Measurements from ENCODE around the gene ITGA2B.
A peak's percentile ranks its signal among the peaks of the same experiment; 100 is the strongest.
"Not testable (repeated sequence)": the region's sequence is repeated elsewhere in the genome, so short reads cannot be mapped to it uniquely, and the experiment has no call there.

The ITGA2B gene

DNA sequence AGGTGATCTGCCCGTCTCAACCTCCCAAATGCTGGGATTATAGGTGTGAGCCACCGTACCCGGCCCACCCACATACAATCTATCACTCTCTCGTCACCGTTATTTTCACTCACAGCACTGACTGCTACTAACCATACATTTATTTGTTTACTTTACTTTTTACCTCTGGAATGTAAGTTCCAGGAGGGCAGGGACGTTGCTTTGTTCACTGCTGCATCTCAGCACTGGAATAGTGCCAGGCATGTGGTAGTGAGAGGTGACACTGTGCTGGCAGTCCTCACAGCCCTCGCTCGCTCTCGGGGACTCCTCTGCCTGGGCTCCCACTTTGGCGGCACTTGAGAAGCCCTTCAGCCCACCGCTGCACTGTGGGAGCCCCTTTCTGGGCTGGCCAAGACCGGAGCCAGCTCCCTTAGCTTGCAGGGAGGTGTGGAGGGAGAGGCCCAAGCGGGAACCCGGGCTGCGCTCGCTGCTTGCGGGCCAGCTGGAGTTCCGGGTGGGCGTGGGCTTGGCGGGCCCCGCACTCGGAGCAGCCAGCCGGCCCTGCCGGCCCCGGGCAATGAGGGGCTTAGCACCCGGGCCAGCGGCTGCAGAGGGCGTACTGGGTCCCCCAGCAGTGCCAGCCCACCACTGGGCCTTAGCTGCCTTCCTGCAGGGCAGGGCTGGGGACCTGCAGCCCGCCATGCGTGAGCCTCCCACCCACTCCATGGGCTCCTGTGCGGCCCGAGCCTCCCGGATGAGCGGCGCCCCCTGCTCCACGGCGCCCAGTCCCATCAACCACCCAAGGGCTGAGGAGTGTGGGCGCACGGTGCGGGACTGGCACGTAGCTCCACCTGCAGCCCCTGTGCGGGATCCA is 20.8 kb downstream of the ITGA2B start:
- not testable (repeated sequence) for DNase-seq

DNA sequence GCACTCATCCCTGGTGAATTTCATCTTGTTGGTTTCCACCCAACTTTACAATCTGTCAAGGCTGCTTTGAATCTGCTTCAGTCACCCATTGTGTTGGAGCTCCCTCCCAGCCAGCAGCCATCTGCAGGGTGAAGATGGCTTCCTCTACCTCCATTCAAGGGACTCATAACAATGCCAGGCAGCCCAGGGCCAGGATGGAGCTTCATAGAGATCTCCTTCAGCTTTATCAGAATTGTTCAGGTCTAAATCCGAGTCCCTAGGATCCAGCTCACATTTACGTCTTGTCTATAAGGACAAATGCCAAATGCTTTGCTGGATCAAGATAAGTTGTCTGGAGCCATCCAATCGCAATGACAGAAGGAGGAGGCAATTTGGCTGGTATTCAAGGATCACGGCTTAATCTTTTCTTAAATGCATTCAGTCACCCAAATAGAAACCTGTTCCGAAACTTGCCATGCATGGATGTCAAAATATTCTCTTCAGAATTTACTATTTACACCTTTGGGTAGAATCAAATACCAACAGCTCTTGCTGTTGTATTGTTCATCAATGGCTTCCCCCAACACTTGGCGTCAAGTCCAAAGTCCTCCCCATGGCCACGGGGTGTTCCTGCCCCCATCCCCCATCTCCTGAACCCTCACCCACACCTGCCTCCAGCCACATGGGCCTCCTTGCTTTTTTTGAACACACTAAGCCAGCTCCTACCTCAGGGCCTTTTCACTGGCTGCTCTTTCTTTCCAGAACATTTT is 22.0 kb downstream of the ITGA2B start:
- no peak for DNase-seq

DNA sequence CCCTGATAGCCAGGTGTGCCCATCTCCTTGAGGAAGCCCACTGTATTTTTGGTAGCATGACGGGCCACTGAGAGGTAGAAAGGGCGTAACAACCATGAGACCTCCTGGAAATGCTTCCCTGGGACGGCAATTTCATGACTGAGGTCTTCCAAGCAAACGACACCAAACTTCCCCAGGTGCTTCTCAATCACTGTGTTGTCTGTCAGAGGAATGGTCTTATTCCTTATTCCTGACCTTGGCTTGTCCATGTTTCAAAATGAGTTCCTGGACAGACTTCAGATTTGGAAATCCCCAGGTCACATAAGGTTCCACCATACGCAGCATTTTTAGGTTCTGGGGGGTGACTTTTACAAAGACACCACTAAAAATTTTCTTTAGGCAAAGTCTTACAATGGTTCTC is 24.4 kb downstream of the ITGA2B start:
- DNase-seq: not testable (repeated sequence)

DNA sequence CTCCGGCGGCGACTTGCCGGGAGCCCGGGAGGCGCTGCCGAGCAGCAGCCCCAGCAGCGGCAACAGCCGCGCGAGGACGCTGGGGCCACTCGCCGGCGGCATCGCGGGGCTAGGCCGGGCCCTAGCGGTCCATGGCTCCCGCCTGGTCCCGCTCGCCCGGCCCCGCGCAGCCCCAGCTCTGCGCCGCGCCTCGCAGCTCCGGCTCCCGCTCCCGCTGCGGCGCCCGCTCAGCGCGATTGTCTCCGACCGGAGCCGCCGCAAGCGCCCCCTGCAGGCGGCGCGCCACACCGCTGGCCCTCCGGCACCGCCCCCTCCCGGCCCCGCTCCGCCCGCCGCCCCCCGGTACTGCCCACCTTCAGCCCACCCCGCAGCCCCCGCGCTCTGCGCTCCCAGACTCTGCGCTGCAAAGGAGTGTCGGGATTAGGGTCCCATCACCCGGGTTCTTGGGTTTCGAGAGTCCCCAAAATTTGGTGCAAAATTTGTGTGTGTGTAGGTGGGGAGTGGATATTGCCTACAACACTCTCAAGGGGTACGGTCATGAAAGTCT is 25.8 kb downstream of the ITGA2B start, which contains the start of gene FAM171A2:
FAM171A2 (minus strand) TSS at position 241 of the 547 bp plus-strand sequence; CDS start at position 102, 139 bp downstream.
- peak; percentile 45 to 71 (median 48) for DNase-seq

DNA sequence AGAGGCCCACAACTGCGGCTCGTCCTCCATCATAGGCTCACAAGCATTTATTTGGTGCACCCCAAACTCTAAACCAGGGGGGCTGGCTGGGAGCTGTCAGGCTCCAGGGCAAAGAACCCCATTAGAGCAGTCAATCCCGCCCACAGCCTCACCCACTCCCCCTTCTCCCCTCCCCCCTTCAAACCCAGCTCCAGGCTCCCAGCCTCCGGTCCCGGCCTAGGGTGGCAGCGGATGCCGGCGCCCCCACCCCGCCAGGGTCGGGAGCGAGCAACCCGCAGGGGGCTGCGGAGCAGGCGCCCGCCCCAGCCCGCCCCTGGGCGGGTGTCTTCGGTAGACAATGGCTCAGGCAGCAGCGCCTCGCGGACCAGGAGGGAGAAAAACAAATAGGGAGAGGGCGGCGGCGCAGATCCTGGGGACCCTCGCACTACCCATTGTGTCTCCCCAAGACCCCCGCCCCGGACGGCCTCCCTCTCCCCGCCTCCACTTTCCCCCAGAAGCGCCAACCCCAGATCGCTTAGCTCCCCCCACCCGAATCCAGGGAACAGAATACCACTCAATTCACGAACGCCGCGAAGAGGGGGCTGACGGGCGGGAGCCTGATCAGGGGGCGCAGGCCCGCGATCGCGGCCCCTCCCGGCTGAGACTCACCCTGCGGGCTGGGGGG is 26.4 kb downstream of the ITGA2B start:
- DNase-seq: no peak

DNA sequence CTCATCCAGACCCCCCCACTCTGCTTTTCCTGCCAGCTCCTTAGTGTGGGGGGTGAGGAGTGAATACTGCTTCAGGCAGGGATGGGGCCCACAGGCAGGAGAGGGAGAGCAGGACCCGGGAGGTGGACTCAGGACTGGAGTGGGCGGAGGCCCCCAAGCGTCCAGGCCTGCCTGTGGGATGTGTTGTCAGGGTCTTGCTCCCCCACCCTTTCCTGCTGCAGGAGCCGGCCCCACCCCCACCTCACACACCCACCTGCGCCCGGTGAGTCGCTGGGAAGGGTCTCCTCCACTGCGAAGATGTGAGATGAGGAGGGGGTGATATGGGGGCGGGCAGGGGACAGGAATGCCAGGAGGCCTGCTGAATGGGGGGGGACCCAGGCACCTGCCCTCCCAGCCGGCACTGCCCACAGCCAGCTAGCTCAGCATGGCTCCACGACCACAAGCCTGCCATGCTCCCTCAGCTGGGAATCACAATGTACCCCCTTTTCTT is 26.9 kb downstream of the ITGA2B start:
- DNase-seq: no peak

DNA sequence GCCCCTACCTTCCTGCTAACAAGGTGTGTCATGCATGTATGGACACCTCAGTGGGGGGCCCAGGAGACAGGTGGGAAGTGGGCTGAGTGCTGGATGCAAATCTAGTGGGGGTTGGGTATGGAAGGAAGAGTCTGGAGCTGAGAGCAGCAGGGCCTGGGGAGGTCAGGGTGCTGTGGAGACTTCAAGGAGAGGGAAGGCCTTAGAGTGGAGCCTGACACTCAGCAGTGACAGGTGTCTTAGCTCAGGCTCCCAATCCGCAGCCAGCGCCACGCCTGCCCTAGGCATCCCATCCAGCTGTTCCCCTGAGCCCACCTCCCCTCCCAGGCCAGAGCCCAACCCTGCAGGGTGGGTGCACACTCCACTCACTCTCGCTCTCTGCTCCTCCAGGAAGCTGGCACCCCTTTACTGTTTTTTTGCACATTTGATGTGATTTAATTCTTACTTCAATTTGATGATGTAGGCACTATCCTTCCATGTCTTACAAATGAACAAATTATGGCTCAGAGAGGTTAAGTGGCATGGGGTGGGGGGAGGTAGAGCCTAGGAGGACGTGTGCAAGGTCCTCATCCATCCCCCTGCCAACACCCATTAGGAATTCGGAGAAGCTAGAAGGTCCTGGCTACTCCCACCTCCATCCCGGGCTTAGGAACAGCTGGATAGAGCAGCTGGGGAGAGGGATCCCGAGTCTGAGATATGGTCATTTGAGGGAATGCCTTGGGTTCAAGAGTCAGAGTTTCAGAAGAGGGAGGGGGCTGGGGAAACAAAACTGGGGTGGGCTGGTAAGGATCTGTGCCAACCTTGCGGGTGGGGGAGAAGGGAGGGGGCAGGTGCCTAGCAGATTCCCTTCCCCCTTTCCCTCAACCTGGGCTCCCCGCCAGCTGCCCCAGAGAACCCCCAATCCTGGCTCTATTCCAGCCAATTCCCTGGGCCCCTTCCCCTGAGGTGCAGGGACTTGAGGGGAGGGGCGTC is 27.9 kb downstream of the ITGA2B start:
- DNase-seq: no peak

DNA sequence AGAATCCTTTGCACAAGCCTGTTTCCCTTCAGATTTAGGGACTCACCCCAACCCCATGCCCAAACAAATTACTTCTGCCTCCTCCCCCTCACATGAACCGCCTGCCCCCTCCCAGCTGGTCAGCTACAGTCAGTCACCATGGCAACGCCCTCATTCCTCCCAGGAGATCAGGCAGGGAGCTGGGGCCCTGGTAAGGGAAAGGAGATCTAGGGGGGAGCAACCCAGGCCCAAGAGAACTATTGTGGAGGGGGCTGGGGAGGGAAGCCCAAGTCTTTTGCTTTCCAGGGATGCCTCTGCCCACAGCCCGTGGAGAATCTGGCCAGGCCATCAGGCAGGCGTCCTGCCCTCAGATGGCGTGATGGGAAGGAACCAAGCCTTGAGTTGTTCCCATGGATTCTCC is 28.6 kb downstream of the ITGA2B start:
- no peak for DNase-seq

DNA sequence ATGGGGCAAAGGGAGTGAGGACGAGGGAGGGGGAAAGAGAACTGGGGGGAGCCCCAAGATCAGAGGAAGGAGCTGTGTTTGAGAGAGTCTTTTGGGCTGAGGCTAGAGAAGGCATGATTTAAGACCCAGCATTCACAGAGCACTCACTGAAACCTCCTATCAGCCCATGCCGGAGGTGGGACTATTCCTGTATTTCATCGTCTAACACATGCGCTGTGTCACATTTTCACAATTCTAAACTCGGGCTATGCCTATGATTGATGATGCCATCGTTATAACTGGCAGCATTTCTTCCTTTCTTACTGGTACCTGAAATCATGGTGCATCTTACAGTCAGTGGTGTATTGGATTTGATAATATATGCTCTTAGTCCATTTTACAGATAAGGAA is 29.3 kb downstream of the ITGA2B start:
- no peak for DNase-seq

DNA sequence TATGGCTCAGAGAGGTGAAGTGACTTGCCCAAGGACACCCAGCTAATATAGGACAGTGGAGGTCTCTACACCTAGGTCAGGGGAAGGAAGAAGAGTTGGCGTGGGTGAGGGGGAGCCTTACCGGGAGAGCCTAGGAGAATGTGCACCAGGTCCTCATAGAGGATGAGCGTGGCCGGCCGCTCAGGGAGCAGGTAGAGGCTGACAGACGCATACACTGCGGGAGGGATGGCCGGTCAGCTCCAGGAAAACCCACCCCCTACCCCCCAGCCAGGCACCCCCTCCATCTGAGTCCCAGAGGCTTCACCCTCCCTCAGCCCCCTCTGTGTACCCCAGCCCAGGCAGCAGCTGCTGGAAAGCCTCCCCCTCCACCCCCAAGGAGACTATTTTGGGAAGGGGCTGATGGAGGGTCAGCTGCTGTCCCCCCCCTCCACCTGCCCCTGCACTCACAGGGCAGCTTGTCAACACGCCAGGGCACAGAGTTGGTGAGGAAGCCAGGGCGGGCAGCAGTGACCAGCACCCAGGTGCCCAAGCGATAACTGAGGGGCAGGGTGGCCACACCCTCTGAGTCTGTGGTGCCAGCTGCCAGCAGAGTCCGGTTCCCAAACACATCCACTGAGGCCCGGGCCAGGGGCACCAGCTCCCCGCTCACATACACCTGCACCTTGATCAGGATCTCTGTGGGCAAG is 29.8 kb downstream of the ITGA2B start:
- DNase-seq: no peak

DNA sequence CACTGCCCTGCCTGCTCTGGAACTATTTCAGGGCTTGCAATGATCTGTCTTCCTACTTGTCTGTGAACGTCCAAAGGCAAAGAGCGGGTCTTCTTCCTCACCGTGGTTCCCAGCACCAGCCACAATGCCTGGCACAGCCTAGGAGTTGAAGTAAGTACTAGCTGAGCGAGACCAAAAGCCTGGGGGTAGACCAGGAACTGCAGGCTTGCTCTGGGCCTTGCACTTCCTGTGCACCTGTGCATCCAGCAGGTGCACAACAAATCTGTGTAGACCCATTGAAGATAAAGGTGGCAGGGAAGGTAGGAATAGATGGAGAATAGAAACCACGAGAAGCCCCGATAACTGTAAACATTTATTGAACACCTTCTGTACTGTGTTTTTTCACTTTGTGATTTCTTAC is 30.4 kb downstream of the ITGA2B start:
- no peak for DNase-seq

DNA sequence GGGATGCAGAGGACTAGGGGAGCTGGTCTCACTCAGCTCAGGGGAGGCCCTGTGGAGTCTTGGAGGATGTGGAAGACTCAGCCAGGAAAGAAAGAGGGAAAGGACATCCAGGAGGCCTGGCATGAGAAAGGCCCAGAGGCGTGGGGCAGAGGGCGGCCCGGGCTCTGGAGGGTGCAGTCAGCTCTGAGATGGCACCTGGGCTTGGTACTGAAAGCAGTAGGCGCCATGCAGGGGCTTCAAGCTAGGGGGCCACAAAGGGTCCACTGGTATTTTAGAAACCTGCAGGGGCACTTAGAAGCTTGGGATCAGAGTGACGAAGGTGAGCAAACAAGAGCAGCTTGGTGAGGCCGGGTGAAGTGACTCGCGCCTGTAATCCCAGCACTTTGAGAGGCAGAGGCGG is 31.4 kb downstream of the ITGA2B start:
- DNase-seq: no peak

DNA sequence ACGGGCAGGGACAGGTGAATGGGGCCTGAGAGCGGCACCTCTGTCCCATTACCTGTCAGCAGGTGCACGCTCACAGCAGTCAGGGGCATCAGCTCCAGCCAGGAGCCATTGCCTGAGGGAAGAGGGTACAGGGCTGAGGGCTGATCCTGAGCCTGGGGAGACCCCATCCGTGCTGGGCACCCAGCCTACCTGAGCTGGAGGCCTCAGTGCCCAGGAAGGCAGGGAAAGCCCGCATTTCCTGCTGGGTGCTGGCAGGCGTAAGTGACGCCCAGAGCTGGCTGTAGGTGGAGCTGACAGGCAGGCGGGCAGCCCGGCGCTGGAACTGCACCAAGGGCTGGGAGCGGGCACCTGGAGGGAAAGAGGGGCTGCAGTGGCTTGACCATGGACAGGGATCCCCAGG is 33.2 kb downstream of the ITGA2B start:
- DNase-seq: no peak

DNA sequence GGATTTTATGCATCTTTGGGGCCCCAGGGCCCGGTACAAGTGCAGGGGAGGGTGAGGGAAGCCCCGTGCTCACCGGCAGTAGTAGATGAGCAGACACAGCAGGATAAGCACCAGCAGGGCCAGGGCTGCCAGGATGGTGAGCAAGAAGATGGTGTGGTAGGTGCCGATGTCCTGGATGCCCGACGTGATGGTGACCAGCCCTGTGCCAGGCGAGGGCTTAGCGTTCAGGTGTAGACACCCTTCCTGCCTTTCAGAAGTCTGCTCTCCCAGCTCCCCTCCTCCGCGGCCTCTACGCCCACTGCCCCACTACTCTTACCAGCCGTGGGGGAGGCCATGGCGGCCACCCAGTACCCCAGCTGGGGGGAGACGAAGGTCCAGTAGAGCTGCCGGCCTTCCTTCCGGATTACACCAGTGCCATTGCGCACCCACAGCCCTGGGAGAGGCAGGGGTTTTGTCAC is 33.8 kb downstream of the ITGA2B start:
- DNase-seq: no peak

DNA sequence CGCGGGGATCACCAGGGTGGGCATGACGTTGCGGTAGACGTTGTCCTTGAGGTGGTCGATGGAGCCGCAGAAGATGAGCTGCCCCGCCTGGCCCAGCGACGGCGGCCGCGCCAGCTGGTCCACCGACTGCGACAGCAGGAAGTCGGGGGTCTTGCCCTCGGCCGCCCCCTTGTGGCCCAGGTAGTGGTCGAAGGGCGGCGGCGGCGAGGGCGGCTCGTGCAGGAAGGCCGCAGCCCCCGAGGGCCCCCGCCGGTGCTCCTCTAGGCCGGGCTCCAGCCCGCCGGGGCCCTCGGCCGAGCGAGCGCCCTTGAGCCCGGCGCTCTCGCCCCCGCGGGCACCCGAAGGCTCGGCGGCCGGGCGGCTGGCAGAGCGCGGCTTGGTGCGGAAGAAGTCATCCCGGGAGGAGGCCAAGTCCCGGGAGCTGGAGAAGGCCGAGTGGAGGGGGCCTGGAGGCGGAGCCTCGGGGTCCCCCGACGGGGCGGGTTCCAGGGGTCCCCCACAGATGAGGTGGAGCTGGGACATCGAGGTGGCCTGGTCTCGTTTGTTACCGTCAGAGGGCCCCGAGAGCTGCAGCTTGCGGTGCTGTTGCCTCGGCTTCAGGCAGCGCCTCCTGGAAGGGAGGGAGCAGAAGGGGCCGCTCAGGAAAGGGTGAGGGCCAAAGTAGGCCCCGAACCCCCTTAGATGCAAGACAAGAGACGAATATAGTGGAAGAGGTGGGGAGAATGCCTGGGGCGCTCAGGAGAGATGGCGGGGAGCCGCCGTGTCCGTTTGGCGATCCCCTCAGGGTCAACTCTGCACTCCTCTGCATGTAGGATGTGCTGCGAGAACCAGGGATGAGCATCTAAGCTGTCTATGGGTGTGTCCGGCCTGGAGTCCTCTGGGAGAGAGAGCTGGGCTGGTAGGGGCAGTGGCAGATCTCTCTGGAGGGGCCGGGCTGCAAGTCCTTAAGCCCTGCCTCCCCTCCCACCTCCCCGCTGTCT is 34.6 kb downstream of the ITGA2B start:
- peak in 4 of 5 donors; percentile 31 to 53 (median 43) for DNase-seq

DNA sequence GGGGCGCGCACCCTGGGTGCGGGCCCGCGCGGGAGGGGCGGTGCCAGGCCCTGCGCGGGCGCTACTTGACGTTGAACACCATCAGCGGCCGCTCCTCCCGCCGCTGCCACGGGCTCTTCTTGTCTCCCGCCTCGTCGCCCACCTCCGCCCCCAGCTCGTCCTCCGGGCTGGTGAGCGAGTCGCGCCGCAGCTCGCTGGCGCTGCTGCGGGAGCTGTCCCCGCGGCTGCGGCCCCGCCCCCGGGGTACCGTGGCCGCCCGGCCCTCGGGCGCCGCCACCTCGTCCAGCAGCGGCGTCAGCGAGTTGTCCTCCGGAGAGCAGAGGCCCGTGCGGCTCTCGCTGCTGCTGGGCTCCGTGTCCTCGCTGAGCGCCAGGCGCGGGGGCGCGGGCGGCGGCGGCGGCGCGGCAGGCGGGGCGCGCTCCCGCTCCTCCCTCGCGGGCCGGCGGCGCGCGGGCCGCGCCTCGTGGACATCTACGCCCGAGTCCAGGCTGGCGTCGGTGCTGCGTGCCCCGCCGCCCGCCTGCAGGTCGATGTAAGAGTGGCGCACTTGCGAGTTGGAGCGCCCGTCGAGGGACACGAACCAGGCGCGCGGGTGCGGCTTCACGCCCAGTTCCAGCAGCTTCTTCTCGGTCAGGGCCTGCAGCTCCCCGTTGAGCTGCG is 35.6 kb downstream of the ITGA2B start:
- no peak for DNase-seq

DNA sequence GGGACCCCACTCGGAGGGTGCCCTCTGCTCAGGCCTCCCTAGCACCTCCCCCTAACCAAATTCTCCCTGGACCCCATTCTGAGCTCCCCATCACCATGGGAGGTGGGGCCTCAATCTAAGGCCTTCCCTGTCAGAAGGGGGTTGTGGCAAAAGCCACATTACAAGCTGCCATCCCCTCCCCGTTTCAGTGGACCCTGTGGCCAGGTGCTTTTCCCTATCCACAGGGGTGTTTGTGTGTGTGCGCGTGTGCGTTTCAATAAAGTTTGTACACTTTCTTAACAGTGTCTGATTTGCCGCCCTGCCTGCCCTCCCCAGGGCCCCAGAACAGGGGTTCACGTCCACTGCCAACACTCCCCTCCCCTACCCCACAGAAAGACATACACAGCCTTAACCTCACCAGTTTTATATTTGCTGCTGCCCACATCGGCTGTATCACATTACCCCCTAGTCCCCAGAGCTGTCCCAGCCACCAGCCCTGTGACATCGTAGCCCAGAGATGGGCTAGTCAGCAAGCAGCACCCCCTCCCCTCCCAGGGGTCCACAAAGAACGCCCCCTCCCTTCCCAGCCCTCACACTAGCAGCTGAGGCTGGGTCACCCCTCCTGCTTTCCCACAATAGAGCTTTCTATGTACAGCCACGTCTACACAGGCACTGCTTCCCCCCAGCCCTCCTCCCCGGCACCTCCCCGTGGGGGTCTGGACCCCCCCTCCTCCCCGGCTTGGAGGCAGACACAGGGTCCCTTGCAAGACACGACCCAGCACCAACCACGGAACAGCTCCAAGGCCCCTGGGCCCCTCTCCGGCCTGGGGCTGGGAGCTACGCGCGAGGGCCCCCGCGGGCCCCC is 36.4 kb downstream of the ITGA2B start:
- no peak for DNase-seq

Measured in T-helper 1 cell (primary cell).